Measurements from ENCODE around the gene SNAI3.

DNA sequence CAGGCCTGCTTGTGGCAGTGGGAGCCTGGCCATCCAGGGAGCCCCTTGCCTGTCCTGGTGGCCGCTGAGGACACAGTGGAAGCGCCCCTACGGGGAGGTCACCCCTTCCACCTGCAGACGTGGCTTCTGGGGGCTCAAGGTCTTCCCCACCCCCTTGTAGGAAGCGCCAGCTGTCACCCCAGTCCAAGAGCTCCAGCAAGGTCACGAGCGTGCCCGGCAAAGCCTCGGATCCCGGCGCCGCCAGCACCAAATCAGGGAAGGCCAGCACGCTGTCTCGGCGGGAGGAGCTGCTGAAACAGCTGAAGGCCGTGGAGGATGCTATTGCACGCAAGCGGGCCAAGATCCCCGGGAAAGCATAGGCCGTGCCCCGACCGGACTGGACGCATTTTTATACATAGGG, 55.4 kb downstream of the SNAI3 start:
- TF ChIP-seq, protein P1, sequence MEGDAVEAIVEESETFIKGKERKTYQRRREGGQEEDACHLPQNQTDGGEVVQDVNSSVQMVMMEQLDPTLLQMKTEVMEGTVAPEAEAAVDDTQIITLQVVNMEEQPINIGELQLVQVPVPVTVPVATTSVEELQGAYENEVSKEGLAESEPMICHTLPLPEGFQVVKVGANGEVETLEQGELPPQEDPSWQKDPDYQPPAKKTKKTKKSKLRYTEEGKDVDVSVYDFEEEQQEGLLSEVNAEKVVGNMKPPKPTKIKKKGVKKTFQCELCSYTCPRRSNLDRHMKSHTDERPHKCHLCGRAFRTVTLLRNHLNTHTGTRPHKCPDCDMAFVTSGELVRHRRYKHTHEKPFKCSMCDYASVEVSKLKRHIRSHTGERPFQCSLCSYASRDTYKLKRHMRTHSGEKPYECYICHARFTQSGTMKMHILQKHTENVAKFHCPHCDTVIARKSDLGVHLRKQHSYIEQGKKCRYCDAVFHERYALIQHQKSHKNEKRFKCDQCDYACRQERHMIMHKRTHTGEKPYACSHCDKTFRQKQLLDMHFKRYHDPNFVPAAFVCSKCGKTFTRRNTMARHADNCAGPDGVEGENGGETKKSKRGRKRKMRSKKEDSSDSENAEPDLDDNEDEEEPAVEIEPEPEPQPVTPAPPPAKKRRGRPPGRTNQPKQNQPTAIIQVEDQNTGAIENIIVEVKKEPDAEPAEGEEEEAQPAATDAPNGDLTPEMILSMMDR (IDR thresholded peaks at IDR 0.05; ENCODE audit: poor library complexity, severe bottlenecking) = no peak
- TF ChIP-seq, protein P2, sequence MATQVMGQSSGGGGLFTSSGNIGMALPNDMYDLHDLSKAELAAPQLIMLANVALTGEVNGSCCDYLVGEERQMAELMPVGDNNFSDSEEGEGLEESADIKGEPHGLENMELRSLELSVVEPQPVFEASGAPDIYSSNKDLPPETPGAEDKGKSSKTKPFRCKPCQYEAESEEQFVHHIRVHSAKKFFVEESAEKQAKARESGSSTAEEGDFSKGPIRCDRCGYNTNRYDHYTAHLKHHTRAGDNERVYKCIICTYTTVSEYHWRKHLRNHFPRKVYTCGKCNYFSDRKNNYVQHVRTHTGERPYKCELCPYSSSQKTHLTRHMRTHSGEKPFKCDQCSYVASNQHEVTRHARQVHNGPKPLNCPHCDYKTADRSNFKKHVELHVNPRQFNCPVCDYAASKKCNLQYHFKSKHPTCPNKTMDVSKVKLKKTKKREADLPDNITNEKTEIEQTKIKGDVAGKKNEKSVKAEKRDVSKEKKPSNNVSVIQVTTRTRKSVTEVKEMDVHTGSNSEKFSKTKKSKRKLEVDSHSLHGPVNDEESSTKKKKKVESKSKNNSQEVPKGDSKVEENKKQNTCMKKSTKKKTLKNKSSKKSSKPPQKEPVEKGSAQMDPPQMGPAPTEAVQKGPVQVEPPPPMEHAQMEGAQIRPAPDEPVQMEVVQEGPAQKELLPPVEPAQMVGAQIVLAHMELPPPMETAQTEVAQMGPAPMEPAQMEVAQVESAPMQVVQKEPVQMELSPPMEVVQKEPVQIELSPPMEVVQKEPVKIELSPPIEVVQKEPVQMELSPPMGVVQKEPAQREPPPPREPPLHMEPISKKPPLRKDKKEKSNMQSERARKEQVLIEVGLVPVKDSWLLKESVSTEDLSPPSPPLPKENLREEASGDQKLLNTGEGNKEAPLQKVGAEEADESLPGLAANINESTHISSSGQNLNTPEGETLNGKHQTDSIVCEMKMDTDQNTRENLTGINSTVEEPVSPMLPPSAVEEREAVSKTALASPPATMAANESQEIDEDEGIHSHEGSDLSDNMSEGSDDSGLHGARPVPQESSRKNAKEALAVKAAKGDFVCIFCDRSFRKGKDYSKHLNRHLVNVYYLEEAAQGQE (IDR thresholded peaks at IDR 0.05; ENCODE audit: borderline replicate concordance) = no peak
- TF ChIP-seq TAF1 (IDR thresholded peaks at IDR 0.05; ENCODE audit: low read depth) (no peak), RAD21 (conservative IDR thresholded peaks at IDR 0.05) (no peak), EP300 (conservative IDR thresholded peaks at IDR 0.05; ENCODE audit: poor library complexity, severe bottlenecking) (no peak), POLR2AphosphoS5 (IDR thresholded peaks at IDR 0.05) (no peak), MXI1 (conservative IDR thresholded peaks at IDR 0.05; ENCODE audit: poor library complexity, severe bottlenecking) (no peak)
